ENCODE results near the gene USP11. TPM values are rescaled to one million over a fixed set of nuclear protein-coding genes. Genes with fewer than 3 reads are reported as not detected.
"Not testable (repeated sequence)": the region's sequence is repeated elsewhere in the genome, so short reads cannot be mapped to it uniquely, and the experiment has no call there.

Gene USP11
- total RNA-seq, 4 donors from 2014 or later, result 27.6 to 41.3 (median 32.3) TPM

GRCh38 chrX:47243351-47243750, 10.5 kb downstream of the USP11 start:
- DNase-seq (ENCODE audit: low spot score), result no peak
- no peak for ATAC-seq (ENCODE audit: low FRiP score)
- TF ChIP-seq CTCF (IDR thresholded peaks at IDR 0.05), result no peak

GRCh38 chrX:47244676-47245075, 11.9 kb downstream of the USP11 start:
- DNase-seq (ENCODE audit: low spot score), result no peak
- ATAC-seq (ENCODE audit: low FRiP score), result no peak
- no peak for TF ChIP-seq CTCF (IDR thresholded peaks at IDR 0.05)

GRCh38 chrX:47245156-47245555, 12.3 kb downstream of the USP11 start:
- TF ChIP-seq CTCF (IDR thresholded peaks at IDR 0.05), result no peak
- ATAC-seq (ENCODE audit: low FRiP score) (no peak), DNase-seq (ENCODE audit: low spot score) (no peak)

DNA sequence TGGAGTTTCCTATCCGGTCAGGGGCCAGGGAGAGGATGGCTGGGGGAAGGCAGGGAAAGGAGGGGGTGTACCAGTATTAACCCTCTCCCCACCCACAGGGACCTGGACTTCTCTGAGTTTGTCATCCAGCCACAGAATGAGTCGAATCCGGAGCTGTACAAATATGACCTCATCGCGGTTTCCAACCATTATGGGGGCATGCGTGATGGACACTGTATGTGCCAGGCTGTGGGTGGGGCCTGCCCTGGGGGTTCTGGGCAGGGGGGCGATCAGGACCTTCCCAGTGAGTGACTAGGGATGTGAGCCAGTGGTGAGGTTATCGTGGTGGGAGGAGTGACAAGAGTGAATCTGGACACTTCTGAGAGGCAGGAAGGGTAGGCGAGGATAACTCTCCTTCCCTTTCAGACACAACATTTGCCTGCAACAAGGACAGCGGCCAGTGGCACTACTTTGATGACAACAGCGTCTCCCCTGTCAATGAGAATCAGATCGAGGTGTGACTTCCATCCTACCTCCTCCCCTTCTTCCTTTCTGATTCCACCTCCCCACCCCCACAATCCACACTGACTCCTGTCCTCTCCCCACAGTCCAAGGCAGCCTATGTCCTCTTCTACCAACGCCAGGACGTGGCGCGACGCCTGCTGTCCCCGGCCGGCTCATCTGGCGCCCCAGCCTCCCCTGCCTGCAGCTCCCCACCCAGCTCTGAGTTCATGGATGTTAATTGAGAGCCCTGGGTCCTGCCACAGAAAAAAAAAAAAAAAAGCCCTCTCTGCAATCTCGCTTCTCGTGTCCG, 14.6 kb downstream of the USP11 start:
- DNase-seq (ENCODE audit: low spot score) (no peak), ATAC-seq (ENCODE audit: low FRiP score) (no peak)
- TF ChIP-seq CTCF (IDR thresholded peaks at IDR 0.05), result no peak

DNA sequence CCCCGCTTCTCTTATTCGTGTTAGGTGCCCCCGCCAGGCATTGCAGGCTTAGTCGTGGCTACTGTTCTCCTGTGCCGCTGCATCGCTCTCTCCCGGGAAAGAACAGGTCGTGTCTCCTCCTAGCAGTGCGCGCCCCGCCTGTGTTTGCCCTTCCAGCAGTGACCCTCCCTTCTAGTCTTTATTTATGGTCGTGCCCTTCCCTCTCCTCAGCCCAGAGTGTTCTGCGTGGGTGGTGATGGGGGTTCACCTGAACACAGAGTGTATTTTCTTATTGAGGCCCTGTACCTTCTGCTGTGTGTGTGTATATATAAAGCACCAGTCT, 15.2 kb downstream of the USP11 start:
- DNase-seq (ENCODE audit: low spot score) (no peak), ATAC-seq (ENCODE audit: low FRiP score) (no peak)
- no peak for TF ChIP-seq CTCF (IDR thresholded peaks at IDR 0.05)

DNA sequence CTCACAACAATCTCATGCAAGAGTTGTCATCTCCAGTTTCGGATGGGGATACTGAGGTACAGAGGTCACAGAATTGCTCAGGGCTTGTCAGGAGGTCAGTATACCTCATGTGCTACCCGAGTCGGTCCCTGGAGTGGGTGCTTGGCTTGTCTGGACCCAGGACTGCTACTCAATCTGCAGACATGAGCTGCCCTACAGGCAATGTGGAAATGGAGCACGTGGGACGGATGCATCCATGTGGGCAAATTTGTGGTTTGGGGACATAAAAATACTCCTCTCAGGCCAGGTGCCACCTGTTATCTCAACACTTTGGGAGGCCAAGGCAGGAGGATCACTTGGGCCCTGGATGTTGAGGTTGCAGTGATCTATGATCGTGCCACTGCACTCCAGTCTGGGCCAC, 15.8 kb downstream of the USP11 start:
- ATAC-seq (ENCODE audit: low FRiP score) (no peak), DNase-seq (ENCODE audit: low spot score) (no peak)
- TF ChIP-seq CTCF (IDR thresholded peaks at IDR 0.05), result no peak

- ATAC-seq (ENCODE audit: low FRiP score), result no peak
- no peak for TF ChIP-seq CTCF (IDR thresholded peaks at IDR 0.05)
These were observed 17.2 kb downstream of the USP11 start for GRCh38 chrX:47250017-47250347.

DNA sequence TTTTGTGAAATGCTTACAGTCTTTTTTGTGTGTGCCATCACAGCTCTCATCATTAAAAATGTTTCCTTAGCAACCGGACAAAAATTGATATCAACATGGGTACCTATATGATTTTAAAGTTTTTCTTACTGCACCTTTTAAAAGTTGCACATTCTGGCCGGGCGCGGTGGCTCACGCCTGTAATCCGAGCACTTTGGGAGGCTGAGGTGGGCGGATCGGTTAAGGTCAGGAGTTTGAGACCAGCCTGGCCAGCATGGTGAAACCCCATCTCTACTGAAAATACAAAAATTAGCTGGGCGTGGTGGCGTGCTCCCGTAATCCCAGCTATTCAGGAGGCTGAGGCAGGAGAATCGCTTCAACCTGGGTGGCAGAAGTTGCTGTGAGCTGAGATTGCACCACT, 24.8 kb downstream of the USP11 start:
- not testable (repeated sequence) for DNase-seq (ENCODE audit: low spot score); ATAC-seq (ENCODE audit: low FRiP score)

More at GRCh38 chrX:47250017-47250347, 17.2 kb downstream of the USP11 start:
- DNase-seq (ENCODE audit: low spot score), result no peak
